Measurements from ENCODE around the gene PITPNM3.

DNA sequence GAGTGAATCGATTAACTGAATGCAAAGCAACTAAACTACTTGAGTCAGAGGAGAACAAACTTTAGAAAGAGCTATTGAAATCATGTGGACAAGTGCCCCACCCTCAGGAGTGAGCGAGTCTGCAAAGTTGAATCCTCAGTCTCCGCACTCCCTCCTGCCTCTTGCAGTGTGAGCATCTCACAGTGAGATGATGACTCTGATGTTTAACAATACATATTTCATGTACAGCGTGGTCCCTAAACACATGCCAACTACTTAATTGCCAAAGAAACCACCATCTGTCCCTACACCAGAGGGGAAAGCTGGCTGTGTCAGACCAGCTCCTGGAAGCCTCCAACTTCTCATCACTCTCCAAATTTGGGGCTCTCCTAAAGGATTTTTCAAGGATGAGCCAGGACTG lies 80.9 kb downstream of the PITPNM3 start:
- TF ChIP-seq CREM (IDR thresholded peaks at IDR 0.05), result no peak
- no peak for TF ChIP-seq CREM (CRISPR knock-in tag; IDR thresholded peaks at IDR 0.05)
- TF ChIP-seq POLR2AphosphoS5 (IDR thresholded peaks at IDR 0.05; ENCODE audit: low read depth, low read length), result no peak
- TF ChIP-seq, protein P1, sequence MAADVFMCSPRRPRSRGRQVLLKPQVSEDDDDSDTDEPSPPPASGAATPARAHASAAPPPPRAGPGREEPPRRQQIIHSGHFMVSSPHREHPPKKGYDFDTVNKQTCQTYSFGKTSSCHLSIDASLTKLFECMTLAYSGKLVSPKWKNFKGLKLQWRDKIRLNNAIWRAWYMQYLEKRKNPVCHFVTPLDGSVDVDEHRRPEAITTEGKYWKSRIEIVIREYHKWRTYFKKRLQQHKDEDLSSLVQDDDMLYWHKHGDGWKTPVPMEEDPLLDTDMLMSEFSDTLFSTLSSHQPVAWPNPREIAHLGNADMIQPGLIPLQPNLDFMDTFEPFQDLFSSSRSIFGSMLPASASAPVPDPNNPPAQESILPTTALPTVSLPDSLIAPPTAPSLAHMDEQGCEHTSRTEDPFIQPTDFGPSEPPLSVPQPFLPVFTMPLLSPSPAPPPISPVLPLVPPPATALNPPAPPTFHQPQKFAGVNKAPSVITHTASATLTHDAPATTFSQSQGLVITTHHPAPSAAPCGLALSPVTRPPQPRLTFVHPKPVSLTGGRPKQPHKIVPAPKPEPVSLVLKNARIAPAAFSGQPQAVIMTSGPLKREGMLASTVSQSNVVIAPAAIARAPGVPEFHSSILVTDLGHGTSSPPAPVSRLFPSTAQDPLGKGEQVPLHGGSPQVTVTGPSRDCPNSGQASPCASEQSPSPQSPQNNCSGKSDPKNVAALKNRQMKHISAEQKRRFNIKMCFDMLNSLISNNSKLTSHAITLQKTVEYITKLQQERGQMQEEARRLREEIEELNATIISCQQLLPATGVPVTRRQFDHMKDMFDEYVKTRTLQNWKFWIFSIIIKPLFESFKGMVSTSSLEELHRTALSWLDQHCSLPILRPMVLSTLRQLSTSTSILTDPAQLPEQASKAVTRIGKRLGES (CRISPR knock-in tag; IDR thresholded peaks at IDR 0.05; ENCODE audit: borderline replicate concordance), result no peak
- TF ChIP-seq ZNF274 (CRISPR knock-in tag; IDR thresholded peaks at IDR 0.05), result no peak
- TF ChIP-seq TCF12 (IDR thresholded peaks at IDR 0.05), result no peak
- TF ChIP-seq TCF12 (CRISPR knock-in tag; IDR thresholded peaks at IDR 0.05), result no peak
- no peak for TF ChIP-seq HCFC1 (IDR thresholded peaks at IDR 0.05; ENCODE audit: low read depth, low read length)
- TF ChIP-seq, protein P2, sequence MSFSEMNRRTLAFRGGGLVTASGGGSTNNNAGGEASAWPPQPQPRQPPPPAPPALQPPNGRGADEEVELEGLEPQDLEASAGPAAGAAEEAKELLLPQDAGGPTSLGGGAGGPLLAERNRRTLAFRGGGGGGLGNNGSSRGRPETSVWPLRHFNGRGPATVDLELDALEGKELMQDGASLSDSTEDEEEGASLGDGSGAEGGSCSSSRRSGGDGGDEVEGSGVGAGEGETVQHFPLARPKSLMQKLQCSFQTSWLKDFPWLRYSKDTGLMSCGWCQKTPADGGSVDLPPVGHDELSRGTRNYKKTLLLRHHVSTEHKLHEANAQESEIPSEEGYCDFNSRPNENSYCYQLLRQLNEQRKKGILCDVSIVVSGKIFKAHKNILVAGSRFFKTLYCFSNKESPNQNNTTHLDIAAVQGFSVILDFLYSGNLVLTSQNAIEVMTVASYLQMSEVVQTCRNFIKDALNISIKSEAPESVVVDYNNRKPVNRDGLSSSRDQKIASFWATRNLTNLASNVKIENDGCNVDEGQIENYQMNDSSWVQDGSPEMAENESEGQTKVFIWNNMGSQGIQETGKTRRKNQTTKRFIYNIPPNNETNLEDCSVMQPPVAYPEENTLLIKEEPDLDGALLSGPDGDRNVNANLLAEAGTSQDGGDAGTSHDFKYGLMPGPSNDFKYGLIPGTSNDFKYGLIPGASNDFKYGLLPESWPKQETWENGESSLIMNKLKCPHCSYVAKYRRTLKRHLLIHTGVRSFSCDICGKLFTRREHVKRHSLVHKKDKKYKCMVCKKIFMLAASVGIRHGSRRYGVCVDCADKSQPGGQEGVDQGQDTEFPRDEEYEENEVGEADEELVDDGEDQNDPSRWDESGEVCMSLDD (CRISPR knock-in tag; IDR thresholded peaks at IDR 0.05; ENCODE audit: borderline replicate concordance), result no peak
- TF ChIP-seq, protein P3, sequence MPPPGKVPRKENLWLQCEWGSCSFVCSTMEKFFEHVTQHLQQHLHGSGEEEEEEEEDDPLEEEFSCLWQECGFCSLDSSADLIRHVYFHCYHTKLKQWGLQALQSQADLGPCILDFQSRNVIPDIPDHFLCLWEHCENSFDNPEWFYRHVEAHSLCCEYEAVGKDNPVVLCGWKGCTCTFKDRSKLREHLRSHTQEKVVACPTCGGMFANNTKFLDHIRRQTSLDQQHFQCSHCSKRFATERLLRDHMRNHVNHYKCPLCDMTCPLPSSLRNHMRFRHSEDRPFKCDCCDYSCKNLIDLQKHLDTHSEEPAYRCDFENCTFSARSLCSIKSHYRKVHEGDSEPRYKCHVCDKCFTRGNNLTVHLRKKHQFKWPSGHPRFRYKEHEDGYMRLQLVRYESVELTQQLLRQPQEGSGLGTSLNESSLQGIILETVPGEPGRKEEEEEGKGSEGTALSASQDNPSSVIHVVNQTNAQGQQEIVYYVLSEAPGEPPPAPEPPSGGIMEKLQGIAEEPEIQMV (CRISPR knock-in tag; IDR thresholded peaks at IDR 0.05; ENCODE audit: low read depth), result no peak
- TF ChIP-seq, protein P4, sequence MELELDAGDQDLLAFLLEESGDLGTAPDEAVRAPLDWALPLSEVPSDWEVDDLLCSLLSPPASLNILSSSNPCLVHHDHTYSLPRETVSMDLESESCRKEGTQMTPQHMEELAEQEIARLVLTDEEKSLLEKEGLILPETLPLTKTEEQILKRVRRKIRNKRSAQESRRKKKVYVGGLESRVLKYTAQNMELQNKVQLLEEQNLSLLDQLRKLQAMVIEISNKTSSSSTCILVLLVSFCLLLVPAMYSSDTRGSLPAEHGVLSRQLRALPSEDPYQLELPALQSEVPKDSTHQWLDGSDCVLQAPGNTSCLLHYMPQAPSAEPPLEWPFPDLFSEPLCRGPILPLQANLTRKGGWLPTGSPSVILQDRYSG (CRISPR knock-in tag; IDR thresholded peaks at IDR 0.05), result no peak
- TF ChIP-seq, protein P5, sequence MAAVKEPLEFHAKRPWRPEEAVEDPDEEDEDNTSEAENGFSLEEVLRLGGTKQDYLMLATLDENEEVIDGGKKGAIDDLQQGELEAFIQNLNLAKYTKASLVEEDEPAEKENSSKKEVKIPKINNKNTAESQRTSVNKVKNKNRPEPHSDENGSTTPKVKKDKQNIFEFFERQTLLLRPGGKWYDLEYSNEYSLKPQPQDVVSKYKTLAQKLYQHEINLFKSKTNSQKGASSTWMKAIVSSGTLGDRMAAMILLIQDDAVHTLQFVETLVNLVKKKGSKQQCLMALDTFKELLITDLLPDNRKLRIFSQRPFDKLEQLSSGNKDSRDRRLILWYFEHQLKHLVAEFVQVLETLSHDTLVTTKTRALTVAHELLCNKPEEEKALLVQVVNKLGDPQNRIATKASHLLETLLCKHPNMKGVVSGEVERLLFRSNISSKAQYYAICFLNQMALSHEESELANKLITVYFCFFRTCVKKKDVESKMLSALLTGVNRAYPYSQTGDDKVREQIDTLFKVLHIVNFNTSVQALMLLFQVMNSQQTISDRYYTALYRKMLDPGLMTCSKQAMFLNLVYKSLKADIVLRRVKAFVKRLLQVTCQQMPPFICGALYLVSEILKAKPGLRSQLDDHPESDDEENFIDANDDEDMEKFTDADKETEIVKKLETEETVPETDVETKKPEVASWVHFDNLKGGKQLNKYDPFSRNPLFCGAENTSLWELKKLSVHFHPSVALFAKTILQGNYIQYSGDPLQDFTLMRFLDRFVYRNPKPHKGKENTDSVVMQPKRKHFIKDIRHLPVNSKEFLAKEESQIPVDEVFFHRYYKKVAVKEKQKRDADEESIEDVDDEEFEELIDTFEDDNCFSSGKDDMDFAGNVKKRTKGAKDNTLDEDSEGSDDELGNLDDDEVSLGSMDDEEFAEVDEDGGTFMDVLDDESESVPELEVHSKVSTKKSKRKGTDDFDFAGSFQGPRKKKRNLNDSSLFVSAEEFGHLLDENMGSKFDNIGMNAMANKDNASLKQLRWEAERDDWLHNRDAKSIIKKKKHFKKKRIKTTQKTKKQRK (IDR thresholded peaks at IDR 0.05; ENCODE audit: low read length), result no peak
- TF ChIP-seq POLR2A (IDR thresholded peaks at IDR 0.05; ENCODE audit: insufficient read depth in 1 of 2, low read depth in 2 of 2, low read length in 2 of 2), result no peak
- TF ChIP-seq, protein P6, sequence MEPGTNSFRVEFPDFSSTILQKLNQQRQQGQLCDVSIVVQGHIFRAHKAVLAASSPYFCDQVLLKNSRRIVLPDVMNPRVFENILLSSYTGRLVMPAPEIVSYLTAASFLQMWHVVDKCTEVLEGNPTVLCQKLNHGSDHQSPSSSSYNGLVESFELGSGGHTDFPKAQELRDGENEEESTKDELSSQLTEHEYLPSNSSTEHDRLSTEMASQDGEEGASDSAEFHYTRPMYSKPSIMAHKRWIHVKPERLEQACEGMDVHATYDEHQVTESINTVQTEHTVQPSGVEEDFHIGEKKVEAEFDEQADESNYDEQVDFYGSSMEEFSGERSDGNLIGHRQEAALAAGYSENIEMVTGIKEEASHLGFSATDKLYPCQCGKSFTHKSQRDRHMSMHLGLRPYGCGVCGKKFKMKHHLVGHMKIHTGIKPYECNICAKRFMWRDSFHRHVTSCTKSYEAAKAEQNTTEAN (CRISPR knock-in tag; conservative IDR thresholded peaks at IDR 0.05), result no peak

Data from HepG2 (cell line).